GM19397 (cell line): ENCODE measurements around the gene STK16.
"Not testable (repeated sequence)": the region's sequence is repeated elsewhere in the genome, so short reads cannot be mapped to it uniquely, and the experiment has no call there.

Experiments
- ATAC-seq: cut with Tn5 transposase; IDR thresholded peaks from one replicate; pipeline ENCODE4 v1.9.1; 2021; ENCODE audit warnings: mild to moderate bottlenecking, moderate library complexity; ENCODE audit not compliant: unreplicated experiment

STK16 gene

GRCh38 chr2:219286436-219287115 lies 41.3 kb downstream of the STK16 start:
- ATAC-seq = no peak

- not testable (repeated sequence) for ATAC-seq
Measured at GRCh38 chr2:219287116-219287440, 41.8 kb downstream of the STK16 start.

GRCh38 chr2:219287580-219288265 lies 42.4 kb downstream of the STK16 start:
- no peak for ATAC-seq

GRCh38 chr2:219289195-219289536 lies 43.9 kb downstream of the STK16 start:
- no peak for ATAC-seq

- no peak for ATAC-seq
Measured at GRCh38 chr2:219289537-219290361, 44.5 kb downstream of the STK16 start.

- ATAC-seq = no peak
Measured at GRCh38 chr2:219290381-219291171, 45.3 kb downstream of the STK16 start.

GRCh38 chr2:219291394-219291793 lies 46.1 kb downstream of the STK16 start:
- no peak for ATAC-seq

- no peak for ATAC-seq
Measured at GRCh38 chr2:219291910-219292490, 46.7 kb downstream of the STK16 start.

GRCh38 chr2:219292616-219293015 lies 47.3 kb downstream of the STK16 start:
- ATAC-seq = no peak

- ATAC-seq = no peak
Measured at GRCh38 chr2:219293736-219294231, 48.5 kb downstream of the STK16 start.

GRCh38 chr2:219294356-219295351 lies 49.4 kb downstream of the STK16 start:
- peak; percentile 90 for ATAC-seq

GRCh38 chr2:219296142-219296541 lies 50.9 kb downstream of the STK16 start:
- no peak for ATAC-seq

GRCh38 chr2:219296631-219297391 lies 51.5 kb downstream of the STK16 start:
- no peak for ATAC-seq

- ATAC-seq = no peak
Measured at GRCh38 chr2:219297766-219298456, 52.6 kb downstream of the STK16 start.

- no peak for ATAC-seq
Measured at GRCh38 chr2:219298759-219299371, 53.6 kb downstream of the STK16 start.

GRCh38 chr2:219299372-219299760 lies 54.1 kb downstream of the STK16 start:
- no peak for ATAC-seq
